Loucy (cell line): ENCODE measurements around the gene CTIF.
A peak's percentile ranks its signal among the peaks of the same experiment; 100 is the strongest.

ENCODE experiments used
- H2AFZ ChIP-seq: fragments of 200-600 bp; sonication (generic); 2 replicates; pipeline ENCODE4 v1.6.0; 2016; ENCODE audit warnings: antibody characterized with exemption, mild to moderate bottlenecking, low read length, moderate library complexity
- H3F3A ChIP-seq: fragments of 200-600 bp; 2 replicates; pipeline ENCODE4 v1.6.0; 2016; ENCODE audit warnings: antibody characterized with exemption, low read depth, mild to moderate bottlenecking
- H3K27me3 ChIP-seq: fragments of 200-600 bp; sonication (generic); 2 replicates; pipeline ENCODE4 v1.6.1; 2014; ENCODE audit warnings: low read length, mild to moderate bottlenecking; ENCODE audit not compliant: insufficient read depth, poor library complexity, severe bottlenecking
- H3K36me3 ChIP-seq: fragments of 200-600 bp; sonication (generic); 2 replicates; pipeline ENCODE4 v1.6.1; 2016; ENCODE audit warnings: low read length; ENCODE audit not compliant: insufficient read depth
- H3K4me1 ChIP-seq: fragments of 200-600 bp; sonication (generic); 2 replicates; pipeline ENCODE4 v1.5.1; 2014; ENCODE audit warnings: low read length, mild to moderate bottlenecking; ENCODE audit not compliant: insufficient read depth, poor library complexity, severe bottlenecking
- H3K4me2 ChIP-seq: fragments of 200-600 bp; sonication (generic); 2 replicates; pipeline ENCODE4 v1.6.0; 2014; ENCODE audit warnings: antibody characterized with exemption, low read length, low read depth, mild to moderate bottlenecking; ENCODE audit not compliant: poor library complexity, severe bottlenecking
- H3K4me3 ChIP-seq: fragments of 200-600 bp; sonication (generic); 2 replicates; pipeline ENCODE4 v1.5.1; 2014; ENCODE audit warnings: low read length, mild to moderate bottlenecking, mixed read lengths; ENCODE audit not compliant: poor library complexity, severe bottlenecking
- H3K79me2 ChIP-seq: fragments of 200-600 bp; sonication (generic); 2 replicates; pipeline ENCODE4 v1.6.1; 2014; ENCODE audit warnings: low read length; ENCODE audit not compliant: insufficient read depth
- H3K9ac ChIP-seq: fragments of 200-600 bp; sonication (generic); 2 replicates; pipeline ENCODE4 v1.6.0; 2014; ENCODE audit warnings: mild to moderate bottlenecking, low read depth, low read length, moderate library complexity; ENCODE audit not compliant: poor library complexity, severe bottlenecking
- H3K9me2 ChIP-seq: fragments of 200-600 bp; sonication (generic); replicated peaks from 2 replicates; pipeline ENCODE4 v1.6.1; 2016; ENCODE audit warnings: low read depth, low read length, mixed read lengths
- H3K9me3 ChIP-seq: fragments of 200-600 bp; sonication (generic); 2 replicates; pipeline ENCODE4 v1.6.1; 2014; ENCODE audit warnings: mild to moderate bottlenecking, antibody characterized with exemption, low read length, low read depth; ENCODE audit not compliant: insufficient read depth
- H4K20me1 ChIP-seq: fragments of 200-600 bp; sonication (generic); 2 replicates; pipeline ENCODE4 v1.6.0; 2014; ENCODE audit warnings: antibody characterized with exemption, low read length, mild to moderate bottlenecking; ENCODE audit not compliant: insufficient read depth, poor library complexity, severe bottlenecking
- EZH2phosphoT487 ChIP-seq: fragments of 200-600 bp; IDR thresholded peaks from 2 replicates; pipeline ENCODE4 v1.6.1; 2018; ENCODE audit warnings: antibody characterized with exemption, mild to moderate bottlenecking, moderate library complexity, borderline replicate concordance
- TF ChIP-seq, protein P1 (sequence below): fragments of 200-600 bp; sonication (generic); conservative IDR thresholded peaks from 2 replicates; pipeline ENCODE4 v1.5.1; 2014; ENCODE audit warnings: mild to moderate bottlenecking, antibody characterized with exemption, low read length

Gene CTIF

DNA sequence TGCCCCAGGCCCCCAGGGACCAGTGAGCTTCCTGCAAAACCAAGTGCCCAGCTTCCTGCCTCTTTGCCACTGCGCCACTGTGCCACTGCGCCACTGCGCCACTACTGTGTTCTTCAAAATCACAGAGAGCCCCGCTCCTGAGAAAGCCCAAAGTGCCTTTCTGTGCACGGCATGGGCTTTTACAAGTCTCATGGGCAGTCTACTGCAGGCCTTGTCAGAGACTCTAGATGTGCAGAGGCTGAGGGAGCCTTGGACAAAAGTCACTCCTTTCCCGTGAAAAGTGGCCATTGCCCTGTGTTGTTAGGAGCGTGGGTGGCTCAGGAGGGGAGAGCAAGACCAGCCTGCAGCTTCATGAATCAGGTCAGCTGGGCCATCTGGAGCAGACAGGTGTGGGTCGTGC, 231.4 kb downstream of the CTIF start:
- H3K9ac ChIP-seq: no peak overlapping the region
- H2AFZ ChIP-seq: no peak overlapping the region
- no peak overlapping the region for H3K4me3 ChIP-seq
- H3K27me3 ChIP-seq: no peaks in the 10 kb centered on the region
- peaks cover 7% of the 10 kb centered on the region; the same call in 1 of the 2 replicates for H3K36me3 ChIP-seq
- no peaks in the 10 kb centered on the region for H3K9me3 ChIP-seq
- no peak overlapping the region for H3K4me2 ChIP-seq
- H4K20me1 ChIP-seq: no peaks in the 10 kb centered on the region
- no peak for TF ChIP-seq EZH2phosphoT487
- TF ChIP-seq, protein P1, sequence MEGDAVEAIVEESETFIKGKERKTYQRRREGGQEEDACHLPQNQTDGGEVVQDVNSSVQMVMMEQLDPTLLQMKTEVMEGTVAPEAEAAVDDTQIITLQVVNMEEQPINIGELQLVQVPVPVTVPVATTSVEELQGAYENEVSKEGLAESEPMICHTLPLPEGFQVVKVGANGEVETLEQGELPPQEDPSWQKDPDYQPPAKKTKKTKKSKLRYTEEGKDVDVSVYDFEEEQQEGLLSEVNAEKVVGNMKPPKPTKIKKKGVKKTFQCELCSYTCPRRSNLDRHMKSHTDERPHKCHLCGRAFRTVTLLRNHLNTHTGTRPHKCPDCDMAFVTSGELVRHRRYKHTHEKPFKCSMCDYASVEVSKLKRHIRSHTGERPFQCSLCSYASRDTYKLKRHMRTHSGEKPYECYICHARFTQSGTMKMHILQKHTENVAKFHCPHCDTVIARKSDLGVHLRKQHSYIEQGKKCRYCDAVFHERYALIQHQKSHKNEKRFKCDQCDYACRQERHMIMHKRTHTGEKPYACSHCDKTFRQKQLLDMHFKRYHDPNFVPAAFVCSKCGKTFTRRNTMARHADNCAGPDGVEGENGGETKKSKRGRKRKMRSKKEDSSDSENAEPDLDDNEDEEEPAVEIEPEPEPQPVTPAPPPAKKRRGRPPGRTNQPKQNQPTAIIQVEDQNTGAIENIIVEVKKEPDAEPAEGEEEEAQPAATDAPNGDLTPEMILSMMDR: no peak
- H3F3A ChIP-seq: no peaks in the 10 kb centered on the region
- peaks cover 24% of the 10 kb centered on the region for H3K4me1 ChIP-seq
- no peaks in the 10 kb centered on the region for H3K79me2 ChIP-seq
- H3K9me2 ChIP-seq: no peaks in the 10 kb centered on the region

- H2AFZ ChIP-seq: no peak overlapping the region
- no peak overlapping the region for H3K4me3 ChIP-seq
- no peaks in the 10 kb centered on the region for H4K20me1 ChIP-seq
- no peak for TF ChIP-seq EZH2phosphoT487
- TF ChIP-seq, protein P1: no peak
- no peaks in the 10 kb centered on the region for H3K79me2 ChIP-seq
- H3K27me3 ChIP-seq: no peaks in the 10 kb centered on the region
- peaks cover 3% of the 10 kb centered on the region; the same call in 1 of the 2 replicates for H3K36me3 ChIP-seq
- H3K9me3 ChIP-seq: no peaks in the 10 kb centered on the region
- no peaks in the 10 kb centered on the region for H3F3A ChIP-seq
- H3K9me2 ChIP-seq: no peaks in the 10 kb centered on the region
- H3K4me1 ChIP-seq: peaks cover 29% of the 10 kb centered on the region
- no peak overlapping the region for H3K9ac ChIP-seq
- H3K4me2 ChIP-seq: peak overlapping the region; percentile 21
Measured at GRCh38 chr18:48771641-48772375, 233.0 kb downstream of the CTIF start.

- Histone ChIP-seq H3K4me3 (no peak overlapping the region), H3K27me3 (no peaks in the 10 kb centered on the region), H3K4me2 (peak overlapping the region; percentile 21), H3K79me2 (no peaks in the 10 kb centered on the region), H3K36me3 (no peaks in the 10 kb centered on the region; the same call in 1 of the 2 replicates), H3K9me2 (no peaks in the 10 kb centered on the region), H4K20me1 (no peaks in the 10 kb centered on the region), H3K4me1 (peaks cover 31% of the 10 kb centered on the region), H2AFZ (no peak overlapping the region), H3F3A (no peaks in the 10 kb centered on the region), H3K9me3 (no peaks in the 10 kb centered on the region), H3K9ac (no peak overlapping the region)
- TF ChIP-seq, protein P1: no peak
- no peak for TF ChIP-seq EZH2phosphoT487
Measured at GRCh38 chr18:48772457-48772856, 233.6 kb downstream of the CTIF start.
